Neural cell (in vitro differentiated cells): ENCODE data around the gene IFIT1B. TPM values are rescaled to one million over a fixed set of nuclear protein-coding genes. Genes with fewer than 3 reads are reported as not detected.
"Not testable (repeated sequence)": the region's sequence is repeated elsewhere in the genome, so short reads cannot be mapped to it uniquely, and the experiment has no call there.

Source experiments
- H2AFZ ChIP-seq: fragments of 200-600, 300-800 bp; sonication (generic), shearing (Covaris generic); 2 replicates; pipeline ENCODE4 v1.6.0; 2014; ENCODE audit warnings: low read depth, mild to moderate bottlenecking, antibody characterized with exemption, low read length, moderate library complexity
- H3F3A ChIP-seq: fragments of 200-600 bp; shearing (Covaris generic); 2 replicates; pipeline ENCODE4 v1.6.1; 2016; ENCODE audit warnings: mild to moderate bottlenecking, moderate library complexity, mixed read lengths, antibody characterized with exemption, low read length; ENCODE audit not compliant: insufficient read depth, poor library complexity, severe bottlenecking
- H3K27ac ChIP-seq: fragments of 200-600, 300-800 bp; sonication (generic), shearing (Covaris generic); 2 replicates; pipeline ENCODE4 v1.5.1; 2014; ENCODE audit warnings: mild to moderate bottlenecking, low read length, moderate library complexity
- H3K27me3 ChIP-seq: fragments of 300-800, 200-600 bp; sonication (generic), shearing (Covaris generic); 2 replicates; pipeline ENCODE4 v1.6.0; 2014; ENCODE audit warnings: mild to moderate bottlenecking, low read depth, low read length, moderate library complexity; ENCODE audit not compliant: insufficient read depth
- H3K36me3 ChIP-seq: fragments of 300-800, 200-600 bp; sonication (generic), shearing (Covaris generic); 2 replicates; pipeline ENCODE4 v1.5.1; 2014; ENCODE audit warnings: mild to moderate bottlenecking, antibody characterized with exemption, low read length, moderate library complexity; ENCODE audit not compliant: insufficient read depth
- H3K4me2 ChIP-seq: fragments of 300-800, 200-600 bp; sonication (generic), shearing (Covaris generic); 2 replicates; pipeline ENCODE4 v1.6.0; 2014; ENCODE audit warnings: mild to moderate bottlenecking, low read length
- H3K4me3 ChIP-seq: fragments of 300-800, 200-600 bp; sonication (generic), shearing (Covaris generic); 2 replicates; pipeline ENCODE4 v1.5.1; 2014; ENCODE audit warnings: mild to moderate bottlenecking, low read length, moderate library complexity
- H3K79me2 ChIP-seq: fragments of 200-600 bp; shearing (Covaris generic); replicated peaks from 2 replicates; pipeline ENCODE4 v1.6.0; 2014; ENCODE audit warnings: mild to moderate bottlenecking, low read length, moderate library complexity; ENCODE audit not compliant: insufficient read depth
- H3K9ac ChIP-seq: fragments of 300-800, 200-600 bp; sonication (generic), shearing (Covaris generic); 2 replicates; pipeline ENCODE4 v1.6.1; 2016; ENCODE audit warnings: mild to moderate bottlenecking, low read length, mixed read lengths
- H3K9me2 ChIP-seq: fragments of 200-600 bp; shearing (Covaris generic); 2 replicates; pipeline ENCODE4 v1.6.1; 2016; ENCODE audit warnings: mild to moderate bottlenecking, low read length, mixed read lengths; ENCODE audit not compliant: insufficient read depth
- H3K9me3 ChIP-seq: fragments of 200-600, 300-800 bp; sonication (generic), shearing (Covaris generic); 2 replicates; pipeline ENCODE4 v1.6.1; 2016; ENCODE audit warnings: mild to moderate bottlenecking, mixed run types, low read length, moderate library complexity, mixed read lengths
- H4K20me1 ChIP-seq: fragments of 200-600 bp; shearing (Covaris generic); 2 replicates; pipeline ENCODE4 v1.6.1; 2016; ENCODE audit warnings: mild to moderate bottlenecking, mixed run types; ENCODE audit not compliant: insufficient read depth
- EP300 ChIP-seq: fragments of 450-650 bp; conservative IDR thresholded peaks from 2 replicates; pipeline ENCODE4 v1.6.1; 2014; ENCODE audit warnings: antibody characterized with exemption, mild to moderate bottlenecking, moderate library complexity; ENCODE audit not compliant: poor library complexity, severe bottlenecking
- EZH2 ChIP-seq: fragments of 200-600, 300-800 bp; shearing (Covaris generic), sonication (generic); IDR thresholded peaks from 2 replicates; pipeline ENCODE4 v1.6.1; 2014; ENCODE audit warnings: antibody characterized with exemption, low read length, borderline replicate concordance, mild to moderate bottlenecking; ENCODE audit not compliant: insufficient read depth, poor library complexity, severe bottlenecking
- MXI1 ChIP-seq: fragments of 450-650 bp; conservative IDR thresholded peaks from 2 replicates; pipeline ENCODE4 v1.6.1; 2014; ENCODE audit warnings: antibody characterized with exemption, mild to moderate bottlenecking; ENCODE audit not compliant: poor library complexity, severe bottlenecking
- POLR2AphosphoS5 ChIP-seq: IDR thresholded peaks from 2 replicates; pipeline ENCODE4 v1.6.1; 2012
- RAD21 ChIP-seq: fragments of 450-650 bp; conservative IDR thresholded peaks from 2 replicates; pipeline ENCODE4 v1.6.1; 2014; ENCODE audit warnings: antibody characterized with exemption, mild to moderate bottlenecking, moderate library complexity
- SMC3 ChIP-seq: fragments of 450-650 bp; conservative IDR thresholded peaks from 2 replicates; pipeline ENCODE4 v1.6.1; 2014; ENCODE audit warnings: antibody characterized with exemption, mild to moderate bottlenecking, moderate library complexity; ENCODE audit not compliant: poor library complexity
- TAF1 ChIP-seq: IDR thresholded peaks from 2 replicates; pipeline ENCODE4 v1.6.1; 2012; ENCODE audit warnings: low read depth
- polyA plus RNA-seq: library from polyadenylated mRNA; depleted of rRNA; stranded (reverse); fragments of >200 nt; gene quantifications from 2 replicates; pipeline ENCODE4 v1.2.3, GENCODE V29; 2014
- TF ChIP-seq, protein P1 (sequence below): fragments of 450-650 bp; IDR thresholded peaks from 2 replicates; pipeline ENCODE4 v1.5.1; 2014; ENCODE audit warnings: antibody characterized with exemption, mild to moderate bottlenecking, moderate library complexity; ENCODE audit not compliant: poor library complexity, severe bottlenecking
- TF ChIP-seq, protein P2 (sequence below): IDR thresholded peaks from 2 replicates; pipeline ENCODE4 v1.6.1; 2012; ENCODE audit warnings: borderline replicate concordance

The IFIT1B gene
- polyA plus RNA-seq, 1 donor from 2014 or later, result not detected

- Histone ChIP-seq H3K27ac (no peak overlapping the region), H3F3A (no peaks in the 10 kb centered on the region), H3K79me2 (no peaks in the 10 kb centered on the region), H4K20me1 (no peaks in the 10 kb centered on the region), H3K9me3 (no peaks in the 10 kb centered on the region), H3K36me3 (no peaks in the 10 kb centered on the region), H3K9me2 (no peaks in the 10 kb centered on the region), H3K4me2 (no peak overlapping the region), H3K27me3 (no peaks in the 10 kb centered on the region), H2AFZ (no peak overlapping the region), H3K4me3 (no peak overlapping the region), H3K9ac (no peak overlapping the region)
- TF ChIP-seq EP300, result no peak
- no peak for TF ChIP-seq POLR2AphosphoS5
- TF ChIP-seq EZH2, result no peak
- TF ChIP-seq TAF1, result no peak
- TF ChIP-seq SMC3, result no peak
- TF ChIP-seq MXI1, result no peak
- no peak for TF ChIP-seq RAD21
- TF ChIP-seq, protein P1, sequence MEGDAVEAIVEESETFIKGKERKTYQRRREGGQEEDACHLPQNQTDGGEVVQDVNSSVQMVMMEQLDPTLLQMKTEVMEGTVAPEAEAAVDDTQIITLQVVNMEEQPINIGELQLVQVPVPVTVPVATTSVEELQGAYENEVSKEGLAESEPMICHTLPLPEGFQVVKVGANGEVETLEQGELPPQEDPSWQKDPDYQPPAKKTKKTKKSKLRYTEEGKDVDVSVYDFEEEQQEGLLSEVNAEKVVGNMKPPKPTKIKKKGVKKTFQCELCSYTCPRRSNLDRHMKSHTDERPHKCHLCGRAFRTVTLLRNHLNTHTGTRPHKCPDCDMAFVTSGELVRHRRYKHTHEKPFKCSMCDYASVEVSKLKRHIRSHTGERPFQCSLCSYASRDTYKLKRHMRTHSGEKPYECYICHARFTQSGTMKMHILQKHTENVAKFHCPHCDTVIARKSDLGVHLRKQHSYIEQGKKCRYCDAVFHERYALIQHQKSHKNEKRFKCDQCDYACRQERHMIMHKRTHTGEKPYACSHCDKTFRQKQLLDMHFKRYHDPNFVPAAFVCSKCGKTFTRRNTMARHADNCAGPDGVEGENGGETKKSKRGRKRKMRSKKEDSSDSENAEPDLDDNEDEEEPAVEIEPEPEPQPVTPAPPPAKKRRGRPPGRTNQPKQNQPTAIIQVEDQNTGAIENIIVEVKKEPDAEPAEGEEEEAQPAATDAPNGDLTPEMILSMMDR, result no peak
- TF ChIP-seq, protein P2, sequence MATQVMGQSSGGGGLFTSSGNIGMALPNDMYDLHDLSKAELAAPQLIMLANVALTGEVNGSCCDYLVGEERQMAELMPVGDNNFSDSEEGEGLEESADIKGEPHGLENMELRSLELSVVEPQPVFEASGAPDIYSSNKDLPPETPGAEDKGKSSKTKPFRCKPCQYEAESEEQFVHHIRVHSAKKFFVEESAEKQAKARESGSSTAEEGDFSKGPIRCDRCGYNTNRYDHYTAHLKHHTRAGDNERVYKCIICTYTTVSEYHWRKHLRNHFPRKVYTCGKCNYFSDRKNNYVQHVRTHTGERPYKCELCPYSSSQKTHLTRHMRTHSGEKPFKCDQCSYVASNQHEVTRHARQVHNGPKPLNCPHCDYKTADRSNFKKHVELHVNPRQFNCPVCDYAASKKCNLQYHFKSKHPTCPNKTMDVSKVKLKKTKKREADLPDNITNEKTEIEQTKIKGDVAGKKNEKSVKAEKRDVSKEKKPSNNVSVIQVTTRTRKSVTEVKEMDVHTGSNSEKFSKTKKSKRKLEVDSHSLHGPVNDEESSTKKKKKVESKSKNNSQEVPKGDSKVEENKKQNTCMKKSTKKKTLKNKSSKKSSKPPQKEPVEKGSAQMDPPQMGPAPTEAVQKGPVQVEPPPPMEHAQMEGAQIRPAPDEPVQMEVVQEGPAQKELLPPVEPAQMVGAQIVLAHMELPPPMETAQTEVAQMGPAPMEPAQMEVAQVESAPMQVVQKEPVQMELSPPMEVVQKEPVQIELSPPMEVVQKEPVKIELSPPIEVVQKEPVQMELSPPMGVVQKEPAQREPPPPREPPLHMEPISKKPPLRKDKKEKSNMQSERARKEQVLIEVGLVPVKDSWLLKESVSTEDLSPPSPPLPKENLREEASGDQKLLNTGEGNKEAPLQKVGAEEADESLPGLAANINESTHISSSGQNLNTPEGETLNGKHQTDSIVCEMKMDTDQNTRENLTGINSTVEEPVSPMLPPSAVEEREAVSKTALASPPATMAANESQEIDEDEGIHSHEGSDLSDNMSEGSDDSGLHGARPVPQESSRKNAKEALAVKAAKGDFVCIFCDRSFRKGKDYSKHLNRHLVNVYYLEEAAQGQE, result no peak
Observed at GRCh38 chr10:89348975-89349374, 28.9 kb upstream of the IFIT1B start.

GRCh38 chr10:89350631-89351315 lies 27.1 kb upstream of the IFIT1B start:
- not testable (repeated sequence) for H4K20me1 ChIP-seq, H3K79me2 ChIP-seq, H3K4me2 ChIP-seq, H2AFZ ChIP-seq, H3K9ac ChIP-seq, H3K9me2 ChIP-seq, H3F3A ChIP-seq, H3K9me3 ChIP-seq, H3K36me3 ChIP-seq, H3K27me3 ChIP-seq, H3K4me3 ChIP-seq, H3K27ac ChIP-seq

GRCh38 chr10:89351412-89351779 lies 26.5 kb upstream of the IFIT1B start:
- no peaks in the 10 kb centered on the region for H3F3A ChIP-seq
- no peak overlapping the region for H3K9ac ChIP-seq
- no peak for TF ChIP-seq TAF1
- TF ChIP-seq, protein P2, result no peak
- H3K9me3 ChIP-seq, result no peaks in the 10 kb centered on the region
- H3K79me2 ChIP-seq, result no peaks in the 10 kb centered on the region
- no peak overlapping the region for H2AFZ ChIP-seq
- no peaks in the 10 kb centered on the region for H3K36me3 ChIP-seq
- H4K20me1 ChIP-seq, result no peaks in the 10 kb centered on the region
- H3K27ac ChIP-seq, result no peak overlapping the region
- H3K27me3 ChIP-seq, result no peaks in the 10 kb centered on the region
- H3K4me3 ChIP-seq, result no peak overlapping the region
- H3K9me2 ChIP-seq, result no peaks in the 10 kb centered on the region
- no peak overlapping the region for H3K4me2 ChIP-seq
